ENCODE measurements around the gene KCNK10. TPM values are rescaled to one million over a fixed set of nuclear protein-coding genes. Genes with fewer than 3 reads are reported as not detected.

KCNK10 gene
- total and polyA plus RNA-seq, 7 donors, result under 0.01 TPM; not detected in 6

DNA sequence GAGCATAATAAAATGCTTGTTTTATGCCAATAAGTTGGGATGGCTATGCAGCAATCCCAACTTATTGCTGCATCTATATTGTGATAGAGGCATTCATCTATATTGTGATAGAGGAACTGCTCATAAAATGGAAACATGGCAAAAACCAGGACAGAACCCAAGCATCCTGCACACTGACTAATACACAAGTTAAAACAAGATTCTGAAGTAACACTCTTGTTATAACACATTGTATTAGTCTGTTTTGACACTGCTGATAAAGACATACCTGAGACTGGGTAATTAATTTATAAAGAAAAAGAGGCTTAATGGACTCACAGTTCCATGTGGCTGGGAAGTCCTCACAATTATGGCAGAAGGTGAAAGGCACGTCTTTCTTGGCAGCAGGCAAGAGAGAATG lies 36.8 kb downstream of the KCNK10 start:
- H3K27me3 ChIP-seq (ENCODE audit: insufficient read depth in 3 of 3, low read length in 2 of 3), result no peaks in the 10 kb centered on the region
- no peak overlapping the region for H3K4me3 ChIP-seq
- TF ChIP-seq, protein P1, sequence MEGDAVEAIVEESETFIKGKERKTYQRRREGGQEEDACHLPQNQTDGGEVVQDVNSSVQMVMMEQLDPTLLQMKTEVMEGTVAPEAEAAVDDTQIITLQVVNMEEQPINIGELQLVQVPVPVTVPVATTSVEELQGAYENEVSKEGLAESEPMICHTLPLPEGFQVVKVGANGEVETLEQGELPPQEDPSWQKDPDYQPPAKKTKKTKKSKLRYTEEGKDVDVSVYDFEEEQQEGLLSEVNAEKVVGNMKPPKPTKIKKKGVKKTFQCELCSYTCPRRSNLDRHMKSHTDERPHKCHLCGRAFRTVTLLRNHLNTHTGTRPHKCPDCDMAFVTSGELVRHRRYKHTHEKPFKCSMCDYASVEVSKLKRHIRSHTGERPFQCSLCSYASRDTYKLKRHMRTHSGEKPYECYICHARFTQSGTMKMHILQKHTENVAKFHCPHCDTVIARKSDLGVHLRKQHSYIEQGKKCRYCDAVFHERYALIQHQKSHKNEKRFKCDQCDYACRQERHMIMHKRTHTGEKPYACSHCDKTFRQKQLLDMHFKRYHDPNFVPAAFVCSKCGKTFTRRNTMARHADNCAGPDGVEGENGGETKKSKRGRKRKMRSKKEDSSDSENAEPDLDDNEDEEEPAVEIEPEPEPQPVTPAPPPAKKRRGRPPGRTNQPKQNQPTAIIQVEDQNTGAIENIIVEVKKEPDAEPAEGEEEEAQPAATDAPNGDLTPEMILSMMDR (IDR thresholded peaks at IDR 0.05), result no peak
- ATAC-seq, result no peak
- no peaks in the 10 kb centered on the region for H3K36me3 ChIP-seq (ENCODE audit: insufficient read depth in 1 of 2, low read depth in 1 of 2)
- intact Hi-C loops (cut with DNase I), result no loop called here
- H3K9me3 ChIP-seq, result no peaks in the 10 kb centered on the region
- no peaks in the 10 kb centered on the region for H3K4me1 ChIP-seq
- no peak overlapping the region for H3K27ac ChIP-seq
- WGBS, 3 donors, result 56 to 75% (median 59%) methylated on average over 1 of the region's 1 CpG
- no peak for DNase-seq

DNA sequence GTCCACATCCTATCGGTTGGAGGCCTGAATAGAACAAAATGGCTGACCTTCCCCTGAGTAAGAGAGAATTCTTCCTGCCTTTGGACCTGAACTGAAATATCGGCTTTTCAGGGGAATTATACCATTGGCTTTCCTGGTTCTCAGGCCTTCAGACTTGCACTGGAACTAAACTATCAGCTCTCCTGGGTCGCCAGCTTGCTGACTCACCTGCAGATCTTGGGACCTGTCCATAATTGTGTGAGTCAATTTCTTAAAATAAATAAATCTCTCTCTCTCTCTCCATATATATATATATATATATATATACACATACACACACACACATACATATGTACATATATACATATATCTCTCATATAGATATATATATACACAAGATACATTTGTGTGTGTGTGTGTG lies 41.6 kb downstream of the KCNK10 start:
- H3K9me3 ChIP-seq, result no peaks in the 10 kb centered on the region
- DNase-seq (no peak), ATAC-seq (no peak)
- no peak overlapping the region for H3K27ac ChIP-seq
- TF ChIP-seq, protein P1 (IDR thresholded peaks at IDR 0.05), result no peak
- intact Hi-C loops (cut with DNase I), result no loop called here
- no peaks in the 10 kb centered on the region for H3K36me3 ChIP-seq (ENCODE audit: insufficient read depth in 1 of 2, low read depth in 1 of 2)
- no peak overlapping the region for H3K4me3 ChIP-seq
- no peaks in the 10 kb centered on the region for H3K27me3 ChIP-seq (ENCODE audit: insufficient read depth in 3 of 3, low read length in 2 of 3)
- 78 to 84% (median 81%) methylated on average over 3 of the region's 3 CpGs for WGBS, 3 donors
- no peaks in the 10 kb centered on the region for H3K4me1 ChIP-seq

DNA sequence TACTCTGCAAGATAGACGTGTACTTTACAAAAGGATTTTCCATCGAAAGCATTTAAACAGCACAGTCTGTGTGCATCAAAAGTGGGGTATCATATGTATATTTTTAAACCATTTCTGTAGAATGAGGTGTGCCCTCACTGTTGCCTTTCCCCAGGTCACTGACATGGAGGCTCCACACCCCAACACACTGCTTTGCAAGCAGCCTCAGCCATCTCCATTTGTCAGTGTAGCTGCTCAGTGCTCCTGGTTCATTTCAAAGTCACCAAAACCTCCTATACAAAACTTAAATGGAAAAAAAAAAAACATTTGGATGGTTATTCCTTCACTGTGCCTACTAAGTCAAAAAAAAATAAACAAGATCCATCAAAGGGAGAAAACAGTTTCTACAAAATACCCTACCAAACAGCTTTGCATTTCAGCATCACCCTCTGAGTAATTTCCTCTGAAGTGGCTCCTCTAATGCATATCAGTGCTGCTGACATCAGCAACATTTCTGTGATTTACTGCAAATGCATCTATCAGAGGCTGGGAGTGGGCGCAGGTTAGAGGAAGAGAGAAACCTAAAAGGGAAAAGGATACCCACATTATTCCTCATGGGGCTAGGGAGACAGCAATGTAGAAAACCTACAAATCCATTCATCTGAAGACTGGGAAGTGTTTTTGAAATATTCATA lies 46.0 kb downstream of the KCNK10 start:
- no peaks in the 10 kb centered on the region for H3K27me3 ChIP-seq (ENCODE audit: insufficient read depth in 3 of 3, low read length in 2 of 3)
- intact Hi-C loops (cut with DNase I), result no loop called here
- H3K4me1 ChIP-seq, result no peaks in the 10 kb centered on the region
- DNase-seq (no peak), ATAC-seq (no peak)
- no peaks in the 10 kb centered on the region for H3K9me3 ChIP-seq
- no peaks in the 10 kb centered on the region for H3K36me3 ChIP-seq (ENCODE audit: insufficient read depth in 1 of 2, low read depth in 1 of 2)
- H3K27ac ChIP-seq, result no peak overlapping the region
- no peak overlapping the region for H3K4me3 ChIP-seq
- WGBS, 3 donors, result 71 to 79% (median 75%) methylated on average over 3 of the region's 3 CpGs
- TF ChIP-seq, protein P1 (IDR thresholded peaks at IDR 0.05), result no peak

DNA sequence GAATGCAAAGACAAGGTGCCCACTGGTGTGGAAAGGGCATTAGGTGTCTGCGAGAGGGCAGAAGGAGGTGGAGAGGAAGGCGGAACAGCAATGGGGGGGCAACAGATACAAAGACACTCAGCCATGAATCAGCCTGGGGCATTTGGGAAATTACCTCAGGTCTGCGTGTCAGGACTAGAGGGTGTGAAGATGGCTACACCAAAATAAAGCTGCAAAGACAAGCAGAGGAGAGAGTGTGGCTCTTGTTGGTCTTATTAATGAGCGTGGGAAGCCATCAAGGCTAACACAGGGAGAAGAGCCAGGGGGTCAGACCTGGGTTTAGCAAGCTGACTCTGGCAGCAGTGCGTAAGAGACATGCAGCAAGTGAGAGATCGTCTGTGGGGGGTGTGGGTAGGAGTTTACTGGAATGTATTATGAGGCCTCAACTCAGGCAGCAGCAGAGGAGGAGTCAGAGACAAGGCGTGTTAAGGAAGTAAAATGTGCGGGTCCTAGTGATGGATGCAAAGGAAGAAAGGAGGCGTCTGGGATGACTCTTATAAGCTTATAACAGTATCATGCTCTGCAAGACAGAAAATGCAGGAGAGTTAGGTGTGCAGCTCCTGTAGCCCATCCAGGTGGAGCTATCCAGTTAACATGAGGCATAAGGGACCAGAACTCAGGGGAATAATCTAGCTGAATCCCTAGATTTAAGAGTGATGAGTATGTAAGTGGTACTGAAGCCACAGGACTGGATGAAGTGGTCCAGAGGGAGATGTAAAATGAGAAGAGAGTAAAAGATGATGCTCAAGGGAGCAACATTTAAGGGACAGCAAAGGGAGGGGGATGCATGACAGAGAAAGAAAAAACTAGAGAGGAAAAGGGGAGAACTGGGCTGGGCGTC lies 50.4 kb downstream of the KCNK10 start:
- DNase-seq, result no peak
- 57 to 61% (median 61%) methylated on average over 10 of the region's 10 CpGs for WGBS, 3 donors

More for the DNA sequence above, 50.4 kb downstream of the KCNK10 start:
- Histone ChIP-seq H3K36me3 (ENCODE audit: insufficient read depth in 1 of 2, low read depth in 1 of 2) (no peaks in the 10 kb centered on the region), H3K27me3 (ENCODE audit: insufficient read depth in 3 of 3, low read length in 2 of 3) (peaks cover 0 to 2% (median 0%) of the 10 kb centered on the region in 3 donors), H3K27ac (no peak overlapping the region), H3K4me3 (no peak overlapping the region), H3K9me3 (no peaks in the 10 kb centered on the region), H3K4me1 (no peaks in the 10 kb centered on the region)
- no peak for ATAC-seq
- TF ChIP-seq, protein P1 (IDR thresholded peaks at IDR 0.05), result no peak
- intact Hi-C loops (cut with DNase I), result no loop called here
